ENCODE results near the gene TSPYL4.

DNA sequence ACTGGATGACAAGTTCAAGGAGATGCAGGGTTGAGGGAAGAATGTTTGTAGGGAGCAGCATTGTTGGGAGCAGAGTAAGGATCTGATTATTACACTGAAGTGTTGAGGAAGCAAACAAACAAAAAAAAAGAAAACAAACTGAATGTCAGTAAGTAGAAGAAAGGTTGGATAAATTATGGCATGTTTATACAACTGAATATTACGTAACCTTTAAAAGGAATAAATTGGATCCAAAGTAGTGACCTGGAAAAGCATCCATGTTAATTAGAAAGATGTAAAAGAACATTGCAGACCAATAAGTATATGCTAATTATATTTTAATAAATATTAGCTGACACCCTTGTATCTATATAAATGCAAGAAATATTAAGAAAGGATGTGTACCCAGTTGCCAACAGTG, 38.7 kb upstream of the TSPYL4 start:
- TF ChIP-seq POLR2A (IDR thresholded peaks at IDR 0.05): no peak
- TF ChIP-seq CTCF (IDR thresholded peaks at IDR 0.05): no peak
- no peak for TF ChIP-seq POLR2AphosphoS5 (IDR thresholded peaks at IDR 0.05)
